ENCODE measurements around the gene IZUMO4.

DNA sequence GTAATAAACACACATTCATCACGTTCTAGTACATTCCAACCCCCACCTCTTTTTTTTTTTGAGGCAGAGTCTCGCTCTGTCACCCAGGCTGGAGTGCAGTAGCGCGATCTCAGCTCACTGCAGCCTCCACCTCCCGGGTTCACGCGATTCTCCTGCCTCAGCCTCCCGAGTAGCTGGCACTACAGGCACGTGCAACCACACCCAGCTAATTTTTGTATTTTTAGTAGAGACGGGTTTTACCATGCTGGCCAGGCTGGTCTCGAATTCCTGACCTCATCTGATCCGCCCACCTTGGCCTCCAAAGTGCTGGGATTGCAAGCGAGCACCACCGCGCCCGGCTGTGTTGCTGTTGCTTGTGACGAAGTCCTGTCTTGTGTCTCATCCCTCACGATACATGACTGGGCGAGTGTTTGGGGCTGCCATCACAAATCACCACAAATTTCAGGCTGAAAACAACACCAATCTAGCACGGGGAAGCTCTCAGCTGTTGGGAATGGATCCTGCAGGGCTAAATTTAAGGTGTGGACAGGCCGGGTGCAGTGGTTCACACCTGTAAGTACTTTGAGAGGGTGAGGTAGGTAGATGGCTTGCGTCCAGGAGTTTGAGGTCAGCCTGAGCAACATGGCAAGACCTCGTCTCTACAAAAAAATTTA lies 16.3 kb upstream of the IZUMO4 start:
- TF ChIP-seq, protein P1, sequence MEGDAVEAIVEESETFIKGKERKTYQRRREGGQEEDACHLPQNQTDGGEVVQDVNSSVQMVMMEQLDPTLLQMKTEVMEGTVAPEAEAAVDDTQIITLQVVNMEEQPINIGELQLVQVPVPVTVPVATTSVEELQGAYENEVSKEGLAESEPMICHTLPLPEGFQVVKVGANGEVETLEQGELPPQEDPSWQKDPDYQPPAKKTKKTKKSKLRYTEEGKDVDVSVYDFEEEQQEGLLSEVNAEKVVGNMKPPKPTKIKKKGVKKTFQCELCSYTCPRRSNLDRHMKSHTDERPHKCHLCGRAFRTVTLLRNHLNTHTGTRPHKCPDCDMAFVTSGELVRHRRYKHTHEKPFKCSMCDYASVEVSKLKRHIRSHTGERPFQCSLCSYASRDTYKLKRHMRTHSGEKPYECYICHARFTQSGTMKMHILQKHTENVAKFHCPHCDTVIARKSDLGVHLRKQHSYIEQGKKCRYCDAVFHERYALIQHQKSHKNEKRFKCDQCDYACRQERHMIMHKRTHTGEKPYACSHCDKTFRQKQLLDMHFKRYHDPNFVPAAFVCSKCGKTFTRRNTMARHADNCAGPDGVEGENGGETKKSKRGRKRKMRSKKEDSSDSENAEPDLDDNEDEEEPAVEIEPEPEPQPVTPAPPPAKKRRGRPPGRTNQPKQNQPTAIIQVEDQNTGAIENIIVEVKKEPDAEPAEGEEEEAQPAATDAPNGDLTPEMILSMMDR (IDR thresholded peaks at IDR 0.05), result no peak
- no peak for TF ChIP-seq EZH2 (IDR thresholded peaks at IDR 0.05; ENCODE audit: borderline replicate concordance, insufficient read depth, low read depth, low read length, poor library complexity, severe bottlenecking)

All from B cell (primary cell).